GM23248 (cell line): Measurements from ENCODE around the gene GBGT1. TPM values are rescaled to one million over a fixed set of nuclear protein-coding genes. Genes with fewer than 3 reads are reported as not detected.

Source experiments
- DNase-seq: peaks from one replicate; pipeline ENCODE4 v3.0.0-alpha.2; 2015
- H2AFZ ChIP-seq: fragments of 200-600 bp; sonication (generic); 2 replicates; pipeline ENCODE4 v1.6.1; 2016; ENCODE audit warnings: antibody characterized with exemption
- H3F3A ChIP-seq: fragments of 200-600 bp; sonication (generic); 2 replicates; pipeline ENCODE4 v1.6.1; 2016; ENCODE audit warnings: mild to moderate bottlenecking, antibody characterized with exemption, mixed run types; ENCODE audit not compliant: insufficient read depth
- H3K27ac ChIP-seq: fragments of 200-600 bp; sonication (generic); 2 replicates; pipeline ENCODE4 v1.5.1; 2016; ENCODE audit warnings: mild to moderate bottlenecking
- H3K27me3 ChIP-seq: fragments of 200-600 bp; sonication (generic); replicated peaks from 2 replicates; pipeline ENCODE4 v1.6.1; 2016; ENCODE audit warnings: mild to moderate bottlenecking; ENCODE audit not compliant: insufficient read depth
- H3K36me3 ChIP-seq: fragments of 200-600 bp; sonication (generic); 2 replicates; pipeline ENCODE4 v1.6.1; 2016; ENCODE audit warnings: low read depth, mild to moderate bottlenecking
- H3K4me1 ChIP-seq: fragments of 200-600 bp; sonication (generic); 2 replicates; pipeline ENCODE4 v1.6.1; 2016; ENCODE audit warnings: mild to moderate bottlenecking; ENCODE audit not compliant: insufficient read depth
- H3K4me2 ChIP-seq: fragments of 200-600 bp; sonication (generic); one replicate; pipeline ENCODE4 v1.6.1; 2016; ENCODE audit warnings: mild to moderate bottlenecking; ENCODE audit not compliant: unreplicated experiment
- H3K4me3 ChIP-seq: fragments of 200-600 bp; sonication (generic); 2 replicates; pipeline ENCODE4 v1.5.1; 2016; ENCODE audit warnings: mild to moderate bottlenecking
- H3K79me2 ChIP-seq: fragments of 200-600 bp; sonication (generic); 2 replicates; pipeline ENCODE4 v1.6.1; 2016; ENCODE audit warnings: mild to moderate bottlenecking; ENCODE audit not compliant: insufficient read depth
- H3K9ac ChIP-seq: fragments of 200-600 bp; sonication (generic); 2 replicates; pipeline ENCODE4 v1.6.1; 2016; ENCODE audit warnings: mild to moderate bottlenecking
- H3K9me2 ChIP-seq: fragments of 200-600 bp; sonication (generic); 2 replicates; pipeline ENCODE4 v1.6.1; 2016; ENCODE audit warnings: mixed run types, mild to moderate bottlenecking, moderate library complexity; ENCODE audit not compliant: insufficient read depth
- H3K9me3 ChIP-seq: fragments of 200-600 bp; sonication (generic); one replicate; pipeline ENCODE4 v1.6.1; 2017; ENCODE audit warnings: low read depth
- H4K20me1 ChIP-seq: fragments of 200-600 bp; sonication (generic); 2 replicates; pipeline ENCODE4 v1.6.0; 2016; ENCODE audit not compliant: insufficient read depth
- EZH2 ChIP-seq: fragments of 200-600 bp; sonication (generic); IDR thresholded peaks from 2 replicates; pipeline ENCODE4 v1.6.1; 2018; ENCODE audit warnings: antibody characterized with exemption, mild to moderate bottlenecking; ENCODE audit not compliant: insufficient read depth, poor library complexity, severe bottlenecking
- EZH2phosphoT487 ChIP-seq: fragments of 200-600 bp; sonication (generic); IDR thresholded peaks from 2 replicates; pipeline ENCODE4 v1.6.1; 2018; ENCODE audit warnings: antibody characterized with exemption, moderate library complexity, mild to moderate bottlenecking, low read depth; ENCODE audit not compliant: insufficient read depth
- WGBS, 2 experiments: methylation state at CpG; one replicate each; pipeline ENCODE4 v1.1.6; 2015 to 2017; ENCODE audit warnings: low lambda C conversion rate in 2 of 2, low coverage in 1 of 2; ENCODE audit errors: missing lambda C conversion rate in 2 of 2; 5-methylcytosine and 5-hydroxymethylcytosine counted together
- in situ Hi-C: fragments of 300-500 bp; cut with MboI; formaldehyde crosslinking; loops from 2 replicates; pipeline ENCODE4 v1.15.0; 2020
- polyA plus RNA-seq: library from polyadenylated mRNA; unstranded; fragments of >200 nt; fragmentation: Nextera tagmentation; extraction: Ambion mirVana; gene quantifications from 2 replicates; pipeline ENCODE4 v1.2.1, GENCODE V29; 2016
- total RNA-seq: library from RNA; depleted of rRNA; stranded (reverse); fragments of >200 nt; shearing (Covaris generic); gene quantifications from 2 replicates; pipeline ENCODE4 v1.2.3, GENCODE V29; 2014

Gene GBGT1
- total and polyA plus RNA-seq, 2 experiments from 2014 or later, result 0.95 to 3.1 TPM

GRCh38 chr9:133204993-133205336 is 41.3 kb upstream of the GBGT1 start:
- TF ChIP-seq EZH2 (no peak), EZH2phosphoT487 (no peak)
- no peak overlapping the region for H3K9ac ChIP-seq
- no peak overlapping the region for H2AFZ ChIP-seq
- in situ Hi-C loops, result no loop called here
- H3K9me2 ChIP-seq, result no peaks in the 10 kb centered on the region
- no peak overlapping the region for H3K27ac ChIP-seq
- no peak overlapping the region for H3K4me2 ChIP-seq
- H3K79me2 ChIP-seq, result no peaks in the 10 kb centered on the region
- no peaks in the 10 kb centered on the region for H4K20me1 ChIP-seq
- no peaks in the 10 kb centered on the region for H3K9me3 ChIP-seq
- no peak for DNase-seq
- 47 to 50% methylated on average over 8 of the region's 8 CpGs for WGBS, 2 experiments
- no peak overlapping the region for H3K4me3 ChIP-seq
- no peaks in the 10 kb centered on the region for H3K36me3 ChIP-seq
- no peaks in the 10 kb centered on the region for H3F3A ChIP-seq
- peaks cover 33% of the 10 kb centered on the region for H3K27me3 ChIP-seq
- no peaks in the 10 kb centered on the region for H3K4me1 ChIP-seq

DNA sequence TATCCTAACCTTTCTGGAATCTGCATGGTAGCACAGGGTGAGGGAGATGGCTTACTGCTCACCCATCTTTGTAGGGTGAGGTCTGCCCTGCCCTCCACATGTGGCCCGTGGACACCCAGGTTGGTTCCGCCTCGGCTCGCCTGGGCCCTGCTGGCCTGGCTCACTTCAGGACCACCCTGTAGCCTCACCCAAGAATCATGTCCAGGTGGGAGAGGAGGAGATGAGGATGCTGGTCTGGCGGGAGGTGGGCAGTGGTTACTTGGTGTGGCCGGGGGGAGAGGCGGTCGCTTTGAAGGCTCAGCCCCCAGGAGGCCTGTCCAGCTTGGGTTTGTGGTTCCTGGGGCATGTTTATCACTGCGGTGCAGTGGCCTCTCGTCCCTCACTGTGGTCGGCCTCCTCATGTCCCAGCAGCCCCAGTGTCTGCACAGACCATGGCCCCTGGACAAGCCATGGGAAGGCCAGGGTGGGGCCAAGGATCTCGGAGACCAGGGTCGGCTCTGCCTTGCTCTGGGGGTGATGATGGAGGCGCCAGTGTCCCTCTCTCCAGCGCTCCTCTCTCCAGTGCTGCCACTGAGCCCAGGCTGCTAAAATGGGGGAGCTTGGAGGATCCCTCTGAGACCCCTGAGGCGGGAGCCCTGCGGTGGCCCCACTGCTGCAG is 40.8 kb upstream of the GBGT1 start:
- no peak for DNase-seq
- Histone ChIP-seq H4K20me1 (no peaks in the 10 kb centered on the region), H3K9me2 (no peaks in the 10 kb centered on the region), H2AFZ (no peak overlapping the region), H3K4me2 (no peak overlapping the region), H3K4me1 (no peaks in the 10 kb centered on the region), H3K36me3 (no peaks in the 10 kb centered on the region), H3K27me3 (peaks cover 33% of the 10 kb centered on the region), H3K79me2 (no peaks in the 10 kb centered on the region), H3K9me3 (no peaks in the 10 kb centered on the region), H3K4me3 (no peak overlapping the region), H3K9ac (no peak overlapping the region), H3F3A (no peaks in the 10 kb centered on the region), H3K27ac (no peak overlapping the region)
- in situ Hi-C loops, result no loop called here
- TF ChIP-seq EZH2phosphoT487, result no peak
- 62% methylated on average over 16 to 17 of the region's 17 CpGs for WGBS, 2 experiments

DNA sequence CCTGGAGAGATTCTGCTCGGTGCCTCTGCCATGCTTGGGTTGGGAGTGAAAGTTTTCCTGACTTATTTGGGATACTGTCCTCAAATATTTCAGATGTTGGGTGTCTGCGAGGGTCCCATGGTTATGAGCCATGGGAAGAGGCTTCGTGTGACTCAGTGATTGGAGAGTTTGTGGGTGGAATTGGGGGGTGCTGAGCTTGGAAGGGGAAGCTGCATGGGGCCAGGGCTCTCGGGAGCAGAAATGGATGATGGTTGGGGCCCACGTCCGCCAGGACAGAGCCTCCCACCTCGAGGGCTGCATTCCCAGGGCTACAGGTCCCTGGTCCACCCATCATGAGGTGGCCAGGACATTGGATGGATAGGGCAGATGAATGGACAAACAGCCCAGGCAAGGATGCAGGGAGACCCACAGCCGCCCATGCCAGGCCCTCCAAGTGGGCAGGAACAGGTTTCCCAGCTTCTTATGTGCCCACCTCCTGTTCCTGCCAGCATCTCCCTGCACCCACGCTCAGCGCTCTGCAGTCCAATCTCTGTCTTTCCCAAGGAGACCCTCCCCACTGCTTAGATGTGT is 39.9 kb upstream of the GBGT1 start:
- in situ Hi-C loops, result no loop called here

GRCh38 chr9:133202688-133203453 is 39.2 kb upstream of the GBGT1 start:
- no peak overlapping the region for H3K4me3 ChIP-seq
- no peak overlapping the region for H2AFZ ChIP-seq
- in situ Hi-C loops, result no loop called here
- H3K27ac ChIP-seq, result no peak overlapping the region
- DNase-seq, result no peak
- H3K79me2 ChIP-seq, result no peaks in the 10 kb centered on the region
- no peaks in the 10 kb centered on the region for H3F3A ChIP-seq
- TF ChIP-seq EZH2phosphoT487, result no peak
- TF ChIP-seq EZH2, result no peak
- H3K9me3 ChIP-seq, result no peaks in the 10 kb centered on the region
- H3K4me2 ChIP-seq, result no peak overlapping the region
- H3K36me3 ChIP-seq, result no peaks in the 10 kb centered on the region
- 79 to 80% methylated on average over 14 of the region's 14 CpGs for WGBS, 2 experiments
- H3K9ac ChIP-seq, result no peak overlapping the region
- no peaks in the 10 kb centered on the region for H4K20me1 ChIP-seq
- H3K27me3 ChIP-seq, result peaks cover 33% of the 10 kb centered on the region
- no peaks in the 10 kb centered on the region for H3K9me2 ChIP-seq
- H3K4me1 ChIP-seq, result no peaks in the 10 kb centered on the region

More for the DNA sequence above, 39.9 kb upstream of the GBGT1 start:
- no peaks in the 10 kb centered on the region for H3F3A ChIP-seq
- no peak overlapping the region for H3K27ac ChIP-seq
- no peaks in the 10 kb centered on the region for H3K36me3 ChIP-seq
- H3K9me3 ChIP-seq, result no peaks in the 10 kb centered on the region
- H3K9me2 ChIP-seq, result no peaks in the 10 kb centered on the region
- no peaks in the 10 kb centered on the region for H4K20me1 ChIP-seq
- H3K9ac ChIP-seq, result no peak overlapping the region
- no peak for TF ChIP-seq EZH2phosphoT487
- no peak for TF ChIP-seq EZH2
- H3K4me2 ChIP-seq, result no peak overlapping the region
- no peak for DNase-seq
- peaks cover 33% of the 10 kb centered on the region for H3K27me3 ChIP-seq
- H3K4me1 ChIP-seq, result no peaks in the 10 kb centered on the region
- no peak overlapping the region for H2AFZ ChIP-seq
- 34 to 38% methylated on average over 10 of the region's 10 CpGs for WGBS, 2 experiments
- H3K4me3 ChIP-seq, result no peak overlapping the region
- H3K79me2 ChIP-seq, result no peaks in the 10 kb centered on the region
